Uterus (tissue), 2 donors: ENCODE results near the gene GALNT14.

Experiments used
- POLR2A ChIP-seq, 2 donors: fragments of 450-650 bp; IDR thresholded peaks; one replicate each; pipeline ENCODE4 v1.6.1; 2016; ENCODE audit warnings: antibody characterized with exemption in 2 of 2, mild to moderate bottlenecking in 1 of 2, moderate library complexity in 1 of 2
- TF ChIP-seq, protein P1 (sequence below), 4 experiments: fragments of 200-600 bp in 2 of 4; fragments of 450-650 bp in 2 of 4; sonication (generic) in 2 of 4; IDR thresholded peaks; one replicate each; pipeline ENCODE4 v1.5.1; 2016 to 2019; ENCODE audit warnings: antibody characterized with exemption in 4 of 4, mild to moderate bottlenecking in 2 of 4, moderate library complexity in 1 of 4

GRCh38 chr2:30966786-30967185 lies 171.5 kb downstream of the GALNT14 start:
- TF ChIP-seq, protein P1, sequence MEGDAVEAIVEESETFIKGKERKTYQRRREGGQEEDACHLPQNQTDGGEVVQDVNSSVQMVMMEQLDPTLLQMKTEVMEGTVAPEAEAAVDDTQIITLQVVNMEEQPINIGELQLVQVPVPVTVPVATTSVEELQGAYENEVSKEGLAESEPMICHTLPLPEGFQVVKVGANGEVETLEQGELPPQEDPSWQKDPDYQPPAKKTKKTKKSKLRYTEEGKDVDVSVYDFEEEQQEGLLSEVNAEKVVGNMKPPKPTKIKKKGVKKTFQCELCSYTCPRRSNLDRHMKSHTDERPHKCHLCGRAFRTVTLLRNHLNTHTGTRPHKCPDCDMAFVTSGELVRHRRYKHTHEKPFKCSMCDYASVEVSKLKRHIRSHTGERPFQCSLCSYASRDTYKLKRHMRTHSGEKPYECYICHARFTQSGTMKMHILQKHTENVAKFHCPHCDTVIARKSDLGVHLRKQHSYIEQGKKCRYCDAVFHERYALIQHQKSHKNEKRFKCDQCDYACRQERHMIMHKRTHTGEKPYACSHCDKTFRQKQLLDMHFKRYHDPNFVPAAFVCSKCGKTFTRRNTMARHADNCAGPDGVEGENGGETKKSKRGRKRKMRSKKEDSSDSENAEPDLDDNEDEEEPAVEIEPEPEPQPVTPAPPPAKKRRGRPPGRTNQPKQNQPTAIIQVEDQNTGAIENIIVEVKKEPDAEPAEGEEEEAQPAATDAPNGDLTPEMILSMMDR (IDR thresholded peaks at IDR 0.05) = no peak
- no peak for TF ChIP-seq POLR2A (IDR thresholded peaks at IDR 0.05)
